Mucosa of stomach (tissue), 1 donor: ENCODE data around the gene TMEM30B.

ENCODE experiments used
- H3K27me3 ChIP-seq: one replicate; pipeline ENCODE4 v1.7.0; 2013; ENCODE audit warnings: mild to moderate bottlenecking, low read length; ENCODE audit not compliant: control insufficient read depth, insufficient read depth
- H3K36me3 ChIP-seq: one replicate; pipeline ENCODE4 v1.7.0; 2013; ENCODE audit warnings: low read length; ENCODE audit not compliant: control insufficient read depth, insufficient read depth
- H3K4me1 ChIP-seq: one replicate; pipeline ENCODE4 v1.7.0; 2013; ENCODE audit warnings: mild to moderate bottlenecking, low read length; ENCODE audit not compliant: control insufficient read depth, insufficient read depth
- H3K4me3 ChIP-seq: one replicate; pipeline ENCODE4 v1.7.0; 2013; ENCODE audit warnings: low read length
- H3K9ac ChIP-seq: one replicate; pipeline ENCODE4 v1.7.0; 2013; ENCODE audit warnings: mild to moderate bottlenecking, low read length, moderate library complexity
- H3K9me3 ChIP-seq: one replicate; pipeline ENCODE4 v1.7.0; 2013; ENCODE audit warnings: mild to moderate bottlenecking, low read length, moderate library complexity; ENCODE audit not compliant: control insufficient read depth
- donor health status: Pancreatic carcinoma.

TMEM30B gene, protein sequence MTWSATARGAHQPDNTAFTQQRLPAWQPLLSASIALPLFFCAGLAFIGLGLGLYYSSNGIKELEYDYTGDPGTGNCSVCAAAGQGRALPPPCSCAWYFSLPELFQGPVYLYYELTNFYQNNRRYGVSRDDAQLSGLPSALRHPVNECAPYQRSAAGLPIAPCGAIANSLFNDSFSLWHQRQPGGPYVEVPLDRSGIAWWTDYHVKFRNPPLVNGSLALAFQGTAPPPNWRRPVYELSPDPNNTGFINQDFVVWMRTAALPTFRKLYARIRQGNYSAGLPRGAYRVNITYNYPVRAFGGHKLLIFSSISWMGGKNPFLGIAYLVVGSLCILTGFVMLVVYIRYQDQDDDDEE

DNA sequence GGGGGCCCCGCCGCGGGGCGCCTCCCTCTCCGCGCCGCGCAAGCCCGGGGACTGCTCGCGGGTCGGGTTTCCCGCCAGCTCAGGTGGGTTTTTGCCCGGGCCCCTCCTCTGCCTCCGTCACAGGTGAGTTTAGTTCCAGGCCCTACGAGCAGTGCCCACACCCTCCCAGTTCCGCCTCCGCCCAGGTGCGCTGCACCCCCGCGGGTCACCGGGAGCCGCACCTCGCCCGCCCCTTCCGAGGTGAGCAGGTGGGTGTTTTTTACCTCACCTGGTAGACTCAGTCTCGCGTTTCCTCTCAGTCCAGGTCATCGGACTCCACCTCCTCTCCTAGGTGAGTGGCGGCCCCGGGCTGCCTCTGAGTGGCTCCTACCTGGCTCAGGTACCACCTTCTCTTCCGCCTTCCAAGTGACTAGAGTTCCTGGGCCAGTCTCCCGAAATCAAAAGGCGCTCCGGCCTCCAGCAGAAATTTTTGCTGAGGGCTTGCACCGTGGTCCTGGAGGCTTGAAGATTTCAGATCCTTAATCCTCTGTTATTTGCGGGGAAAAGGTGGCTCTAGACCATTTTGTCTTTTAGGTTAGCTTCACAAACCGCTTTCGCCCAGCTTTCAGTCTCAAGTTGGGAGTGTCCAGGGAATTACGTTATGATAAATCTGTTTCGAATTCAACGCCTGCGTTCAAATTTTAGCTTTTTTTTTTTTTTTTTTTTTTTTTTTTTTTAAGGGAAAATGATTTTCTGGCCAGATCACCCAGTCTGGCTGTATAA lies at the start of gene TMEM30B:
TSS of gene TMEM30B (minus strand) at position 153 of the 762 bp plus-strand sequence. CDS start 191 bp downstream, outside the sequence.
- H3K9ac ChIP-seq, result peak within 1 kb of the TSS; percentile 99
- H3K4me1 ChIP-seq, result peaks cover 29% of the 10 kb centered on the region
- H3K27me3 ChIP-seq, result peaks cover 18% of the 10 kb centered on the region
- no peaks in the 10 kb centered on the region for H3K9me3 ChIP-seq
- peak within 1 kb of the TSS; percentile 83 for H3K4me3 ChIP-seq
- peaks cover 4% of the 10 kb centered on the region for H3K36me3 ChIP-seq

DNA sequence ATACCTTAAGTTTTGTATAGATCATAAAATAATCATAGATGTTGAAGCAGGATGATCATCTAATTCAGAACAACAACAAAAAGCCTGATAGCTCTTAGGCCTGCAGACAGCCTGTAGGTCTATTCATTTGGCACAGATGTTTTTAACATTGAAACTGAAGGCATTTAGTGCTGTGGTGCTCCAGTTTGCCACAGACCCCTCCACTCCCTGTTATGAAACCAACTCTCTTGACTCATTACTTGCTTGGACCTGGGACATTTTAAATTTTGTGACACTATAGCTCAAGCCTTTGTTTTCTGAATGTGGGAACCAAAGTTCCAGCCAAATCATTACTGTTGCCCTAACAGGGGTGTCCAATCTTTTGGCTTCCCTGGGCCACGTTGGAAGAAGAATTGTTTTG lies 49.4 kb upstream of the TMEM30B start:
- Histone ChIP-seq H3K4me1 (no peaks in the 10 kb centered on the region), H3K9me3 (no peaks in the 10 kb centered on the region), H3K27me3 (no peaks in the 10 kb centered on the region), H3K9ac (no peak overlapping the region), H3K36me3 (no peaks in the 10 kb centered on the region), H3K4me3 (no peak overlapping the region)

DNA sequence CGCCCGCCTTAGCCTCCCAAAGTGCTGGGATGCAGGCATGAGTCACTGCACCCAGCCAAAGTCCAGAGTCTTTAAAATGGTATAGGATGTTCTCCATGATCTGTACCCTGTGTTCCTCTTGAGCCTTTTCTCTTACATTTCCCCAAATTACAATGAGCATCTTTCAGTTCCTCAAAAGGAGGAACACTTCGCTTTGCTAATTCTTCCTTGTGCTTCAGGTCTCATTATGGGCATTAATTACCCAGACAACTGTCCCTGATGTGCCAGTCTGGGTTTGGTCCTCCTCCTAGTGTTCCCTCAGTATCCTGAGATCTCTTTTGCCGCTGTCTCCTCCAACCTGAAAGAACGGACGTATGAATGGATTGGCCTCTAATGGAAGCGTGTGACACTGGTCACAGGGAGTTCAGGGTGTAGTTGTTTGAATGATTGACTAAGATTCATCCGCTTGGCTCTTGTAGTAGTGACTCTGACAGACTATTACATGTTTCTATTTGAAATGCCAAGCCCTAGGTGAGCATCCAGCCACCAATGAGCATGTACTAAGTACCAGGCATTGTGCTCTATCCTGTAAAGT lies 48.4 kb upstream of the TMEM30B start:
- Histone ChIP-seq H3K9me3 (no peaks in the 10 kb centered on the region), H3K4me3 (no peak overlapping the region), H3K36me3 (no peaks in the 10 kb centered on the region), H3K9ac (no peak overlapping the region), H3K4me1 (no peaks in the 10 kb centered on the region), H3K27me3 (no peaks in the 10 kb centered on the region)

DNA sequence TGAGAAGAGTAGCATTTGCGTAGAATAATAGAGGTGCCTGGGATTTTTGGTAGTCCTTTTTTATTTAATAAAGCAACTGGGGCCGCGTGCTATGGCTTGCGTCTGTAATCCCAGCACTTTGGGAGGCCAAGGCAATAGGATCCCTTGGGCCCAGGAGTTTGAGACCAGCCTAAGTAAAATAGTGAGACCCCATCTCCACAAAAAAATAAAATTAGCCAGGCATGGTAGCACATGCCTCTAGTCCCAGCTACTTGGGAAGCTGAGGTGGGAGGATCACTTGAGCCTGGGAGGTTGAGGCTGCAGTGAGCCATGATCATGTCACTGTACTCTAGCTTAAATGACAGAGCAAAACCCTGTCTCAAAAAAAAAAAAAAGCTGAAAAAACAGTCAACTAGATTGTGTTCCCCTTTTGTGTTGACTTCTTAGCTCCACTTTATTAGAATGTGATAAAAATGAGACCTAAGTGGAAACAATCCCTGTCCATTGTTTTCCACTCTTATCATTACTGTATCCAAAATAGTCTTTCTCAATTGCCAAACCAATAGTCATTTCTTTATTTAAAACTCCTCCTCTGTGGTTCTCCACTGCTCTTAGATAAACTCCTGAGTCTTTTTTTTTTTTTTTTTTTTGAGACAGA lies 47.6 kb upstream of the TMEM30B start:
- Histone ChIP-seq H3K4me1 (no peaks in the 10 kb centered on the region), H3K36me3 (no peaks in the 10 kb centered on the region), H3K4me3 (no peak overlapping the region)

DNA sequence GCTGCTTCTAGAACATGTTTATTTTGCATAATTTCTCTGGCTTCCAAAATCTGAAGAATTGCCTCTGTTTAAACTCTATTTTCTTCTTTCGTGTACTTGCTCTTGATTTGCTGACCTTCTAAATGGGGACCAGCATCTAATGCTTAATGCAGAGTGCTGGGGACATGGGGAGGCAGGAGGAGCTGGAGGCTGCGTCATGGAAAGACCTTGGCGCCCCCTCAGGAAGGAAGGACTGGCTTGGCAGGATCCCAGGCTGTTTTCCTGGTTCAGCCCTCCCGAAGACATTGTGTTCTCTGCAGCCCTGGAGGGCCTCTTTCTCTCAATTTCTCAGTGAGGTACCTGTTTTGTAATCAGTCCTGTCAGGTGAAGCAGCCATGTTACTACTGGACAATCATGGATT lies 45.7 kb upstream of the TMEM30B start:
- Histone ChIP-seq H3K4me1 (no peaks in the 10 kb centered on the region), H3K27me3 (no peaks in the 10 kb centered on the region), H3K9ac (no peak overlapping the region), H3K9me3 (no peaks in the 10 kb centered on the region), H3K4me3 (no peak overlapping the region), H3K36me3 (no peaks in the 10 kb centered on the region)

More for the DNA sequence above, 47.6 kb upstream of the TMEM30B start:
- Histone ChIP-seq H3K9ac (no peak overlapping the region), H3K27me3 (no peaks in the 10 kb centered on the region), H3K9me3 (no peaks in the 10 kb centered on the region)

DNA sequence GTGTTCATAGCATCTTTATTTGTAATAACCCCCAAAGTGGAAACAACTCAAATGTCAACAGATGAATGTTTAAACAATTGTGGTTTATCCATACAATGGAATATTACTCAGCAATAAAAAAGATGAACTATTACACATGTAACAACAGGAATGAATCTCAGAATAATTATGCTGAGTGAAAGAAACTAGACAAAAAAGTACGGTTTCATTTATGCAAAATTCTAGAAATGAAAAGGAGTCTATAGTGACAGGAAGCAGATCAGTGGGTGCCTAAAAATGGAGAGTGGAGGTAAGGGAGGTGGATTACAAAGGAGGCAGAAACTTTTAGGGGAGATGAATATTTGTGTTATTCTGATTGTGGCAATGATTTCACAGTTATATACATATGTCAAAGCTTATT lies 45.0 kb upstream of the TMEM30B start:
- Histone ChIP-seq H3K36me3 (no peaks in the 10 kb centered on the region), H3K4me3 (no peak overlapping the region), H3K4me1 (no peaks in the 10 kb centered on the region), H3K9me3 (no peaks in the 10 kb centered on the region), H3K27me3 (peaks cover 3% of the 10 kb centered on the region), H3K9ac (no peak overlapping the region)

DNA sequence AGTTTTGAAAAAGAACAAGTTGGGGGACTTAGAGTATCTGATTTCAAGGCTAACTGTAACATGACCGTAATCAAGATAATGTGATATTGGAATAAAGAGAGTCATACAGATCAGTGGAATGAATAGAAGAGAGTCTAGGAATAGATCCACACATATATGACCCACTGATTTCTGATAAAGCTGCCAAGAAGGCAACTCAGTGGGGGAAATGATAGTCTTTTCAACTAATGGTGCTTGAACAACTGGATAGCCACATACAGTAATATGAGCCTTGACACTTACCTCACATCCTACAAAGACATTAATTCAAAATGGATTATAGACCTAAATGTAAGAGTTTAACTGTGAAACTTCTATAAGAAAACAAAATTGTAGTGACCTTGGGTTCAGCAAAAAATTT lies 44.0 kb upstream of the TMEM30B start:
- Histone ChIP-seq H3K4me1 (no peaks in the 10 kb centered on the region), H3K36me3 (no peaks in the 10 kb centered on the region), H3K4me3 (no peak overlapping the region), H3K9ac (no peak overlapping the region), H3K27me3 (peaks cover 5% of the 10 kb centered on the region), H3K9me3 (no peaks in the 10 kb centered on the region)

DNA sequence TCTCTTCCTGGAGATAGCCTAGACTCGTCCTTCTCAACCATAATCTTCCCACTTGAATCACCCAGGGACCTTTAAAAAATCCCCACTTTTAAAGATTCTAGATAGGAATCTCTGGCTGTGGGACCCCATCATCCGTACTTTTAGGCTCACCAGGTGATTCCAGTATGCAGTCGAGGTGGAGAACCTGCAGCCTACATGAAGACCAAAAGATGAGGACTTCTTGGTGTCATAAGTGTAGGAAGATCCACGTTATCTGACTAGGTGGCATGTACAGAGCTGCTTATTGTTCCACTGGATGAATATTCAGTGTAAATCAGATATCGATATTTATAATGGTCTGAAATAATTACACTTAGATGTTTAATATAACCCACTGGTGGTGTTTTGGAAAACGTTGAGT lies 42.8 kb upstream of the TMEM30B start:
- H3K9me3 ChIP-seq, result no peaks in the 10 kb centered on the region
- H3K36me3 ChIP-seq, result no peaks in the 10 kb centered on the region
- H3K9ac ChIP-seq, result no peak overlapping the region
- no peak overlapping the region for H3K4me3 ChIP-seq
- H3K4me1 ChIP-seq, result no peaks in the 10 kb centered on the region
- peaks cover 5% of the 10 kb centered on the region for H3K27me3 ChIP-seq

DNA sequence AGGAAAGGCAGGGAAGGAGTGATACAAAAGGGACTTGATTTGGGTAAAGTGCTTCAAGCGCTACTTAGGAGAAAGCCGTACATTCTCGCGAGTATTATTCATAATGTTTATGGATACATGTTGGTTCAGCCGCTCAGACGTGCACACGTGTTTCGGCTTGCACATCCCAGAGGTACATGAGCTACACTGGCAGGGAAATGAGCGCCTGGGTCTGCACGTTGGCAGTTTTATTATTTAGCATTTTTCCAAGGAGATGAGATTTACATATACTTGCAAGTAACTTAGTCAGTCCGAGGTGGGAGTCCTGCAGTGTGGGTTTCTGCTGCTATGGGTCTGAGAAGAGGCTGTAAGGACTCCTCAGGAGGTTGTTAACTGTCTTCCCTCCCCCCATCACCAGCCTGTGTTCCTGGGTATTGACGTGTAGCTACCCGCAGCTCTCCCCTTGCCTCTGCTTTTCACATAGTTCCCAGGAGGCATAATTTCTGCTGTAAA lies 41.7 kb upstream of the TMEM30B start:
- Histone ChIP-seq H3K9ac (peak overlapping the region; percentile 70), H3K9me3 (no peaks in the 10 kb centered on the region), H3K4me1 (no peaks in the 10 kb centered on the region), H3K36me3 (no peaks in the 10 kb centered on the region), H3K4me3 (peak overlapping the region; percentile 22), H3K27me3 (peaks cover 5% of the 10 kb centered on the region)

DNA sequence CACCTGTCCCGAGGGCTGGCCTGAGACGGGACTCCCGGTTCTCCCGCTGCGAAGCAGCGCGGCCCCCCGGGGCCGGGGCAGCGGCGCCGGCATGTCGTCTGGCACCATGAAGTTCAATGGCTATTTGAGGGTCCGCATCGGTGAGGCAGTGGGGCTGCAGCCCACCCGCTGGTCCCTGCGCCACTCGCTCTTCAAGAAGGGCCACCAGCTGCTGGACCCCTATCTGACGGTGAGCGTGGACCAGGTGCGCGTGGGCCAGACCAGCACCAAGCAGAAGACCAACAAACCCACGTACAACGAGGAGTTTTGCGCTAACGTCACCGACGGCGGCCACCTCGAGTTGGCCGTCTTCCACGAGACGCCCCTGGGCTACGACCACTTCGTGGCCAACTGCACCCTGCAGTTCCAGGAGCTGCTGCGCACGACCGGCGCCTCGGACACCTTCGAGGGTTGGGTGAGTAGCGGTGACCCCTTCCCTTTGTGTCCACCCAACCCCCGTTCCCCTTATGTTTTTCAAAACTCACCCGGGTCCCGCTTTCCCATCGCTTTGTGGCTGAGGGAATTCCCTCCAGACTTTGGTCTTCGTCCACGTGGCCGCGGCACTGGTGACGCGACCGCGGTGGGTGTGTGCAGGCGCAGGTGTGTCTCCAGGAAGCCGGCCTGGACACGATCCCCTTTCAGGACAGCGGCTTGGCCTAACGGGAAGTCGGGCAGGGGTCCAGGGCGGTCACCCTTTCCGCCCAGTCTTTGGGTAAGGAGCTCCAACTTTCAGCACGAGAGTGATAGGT lies 41.1 kb upstream of the TMEM30B start:
- Histone ChIP-seq H3K36me3 (no peaks in the 10 kb centered on the region), H3K4me3 (peak overlapping the region; percentile 42), H3K4me1 (no peaks in the 10 kb centered on the region), H3K27me3 (peaks cover 5% of the 10 kb centered on the region), H3K9ac (peak overlapping the region; percentile 70), H3K9me3 (no peaks in the 10 kb centered on the region)

DNA sequence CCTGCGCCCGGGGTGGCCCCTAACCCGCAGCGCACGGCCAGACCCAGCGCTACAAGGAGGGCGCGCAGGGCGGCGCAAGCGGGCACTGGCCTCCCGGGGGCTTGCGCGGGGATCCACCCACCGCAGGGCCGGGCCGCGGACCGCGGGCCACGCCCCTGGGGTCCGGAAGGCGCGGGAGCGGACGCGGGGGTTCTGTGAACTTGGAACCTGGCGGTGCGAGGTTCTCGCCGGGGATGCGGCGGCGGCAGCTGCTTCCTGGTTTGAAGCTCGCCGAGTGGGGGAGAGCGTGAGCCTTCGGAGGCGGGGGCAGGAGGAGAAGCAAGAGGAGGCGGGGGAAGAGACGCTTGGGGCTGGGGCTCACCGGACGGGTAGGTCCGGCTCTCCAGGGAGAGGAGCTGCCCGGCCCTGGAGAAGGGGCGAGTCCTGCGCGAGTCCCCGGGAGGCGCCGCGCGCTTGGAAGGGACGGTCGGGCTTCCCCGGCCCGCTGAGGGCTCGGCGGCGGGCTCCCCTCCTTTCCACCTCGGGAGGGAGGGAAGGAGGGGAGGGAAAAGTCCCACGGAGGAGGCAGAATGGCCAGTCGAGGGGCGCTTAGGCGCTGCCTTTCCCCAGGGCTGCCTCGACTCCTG lies 40.4 kb upstream of the TMEM30B start, which contains the start of gene PRKCH:
TSS of gene PRKCH (plus strand) at position 195 of the 626 bp plus-strand sequence. CDS start 523 bp downstream, outside the sequence.
- Histone ChIP-seq H3K9ac (peak within 1 kb of the TSS; percentile 70), H3K4me3 (peak within 1 kb of the TSS; percentile 42), H3K9me3 (no peaks in the 10 kb centered on the region), H3K4me1 (no peaks in the 10 kb centered on the region), H3K27me3 (peaks cover 5% of the 10 kb centered on the region), H3K36me3 (no peaks in the 10 kb centered on the region)
